Measurements from ENCODE around the gene ZEB2. TPM values are rescaled to one million over a fixed set of nuclear protein-coding genes. Genes with fewer than 3 reads are reported as not detected.

Gene ZEB2
- total and polyA plus RNA-seq, 2 of the 13 experiments (the other 11 are each of a cell fraction or from before 2014, with no cell fraction given): 0.07 TPM; not detected in 1

- TF ChIP-seq ZNF407 (CRISPR knock-in tag; IDR thresholded peaks at IDR 0.05; ENCODE audit: not compliant biosample characterization) (no peak), ZNF558 (CRISPR knock-in tag; IDR thresholded peaks at IDR 0.05; ENCODE audit: borderline replicate concordance) (no peak), ZNF639 (CRISPR knock-in tag; conservative IDR thresholded peaks at IDR 0.05) (no peak), ZNF577 (CRISPR knock-in tag; IDR thresholded peaks at IDR 0.05; ENCODE audit: borderline replicate concordance, low read depth) (no peak), ZNF382 (CRISPR knock-in tag; IDR thresholded peaks at IDR 0.05; ENCODE audit: borderline replicate concordance) (no peak), FOXP1 (IDR thresholded peaks at IDR 0.05) (no peak), FOXP1 (CRISPR knock-in tag; IDR thresholded peaks at IDR 0.05) (no peak), ZNF614 (CRISPR knock-in tag; IDR thresholded peaks at IDR 0.05; ENCODE audit: borderline replicate concordance) (no peak)
- TF ChIP-seq, protein P1, sequence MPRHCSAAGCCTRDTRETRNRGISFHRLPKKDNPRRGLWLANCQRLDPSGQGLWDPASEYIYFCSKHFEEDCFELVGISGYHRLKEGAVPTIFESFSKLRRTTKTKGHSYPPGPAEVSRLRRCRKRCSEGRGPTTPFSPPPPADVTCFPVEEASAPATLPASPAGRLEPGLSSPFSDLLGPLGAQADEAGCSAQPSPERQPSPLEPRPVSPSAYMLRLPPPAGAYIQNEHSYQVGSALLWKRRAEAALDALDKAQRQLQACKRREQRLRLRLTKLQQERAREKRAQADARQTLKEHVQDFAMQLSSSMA (CRISPR knock-in tag; IDR thresholded peaks at IDR 0.05): no peak
Observed at GRCh38 chr2:144448389-144449027, 71.4 kb downstream of the ZEB2 start (continued).

Measured in HepG2 (cell line).